Neural progenitor cell (in vitro differentiated cells): ENCODE measurements around the gene KLHL26.

ENCODE experiments used
- EZH2 ChIP-seq: fragments of 200-600 bp; sonication (generic); IDR thresholded peaks from 2 replicates; pipeline ENCODE4 v1.6.1; 2017; ENCODE audit warnings: antibody characterized with exemption, mild to moderate bottlenecking, moderate library complexity
- EZH2phosphoT487 ChIP-seq: fragments of 200-600 bp; sonication (generic); IDR thresholded peaks from 2 replicates; pipeline ENCODE4 v1.6.1; 2017; ENCODE audit warnings: antibody characterized with exemption
- TF ChIP-seq, protein P1 (sequence below): fragments of 200-600 bp; sonication (generic); IDR thresholded peaks from 2 replicates; pipeline ENCODE4 v1.5.1; 2017; ENCODE audit warnings: antibody characterized with exemption, mild to moderate bottlenecking

- no peak for TF ChIP-seq EZH2phosphoT487
- TF ChIP-seq, protein P1, sequence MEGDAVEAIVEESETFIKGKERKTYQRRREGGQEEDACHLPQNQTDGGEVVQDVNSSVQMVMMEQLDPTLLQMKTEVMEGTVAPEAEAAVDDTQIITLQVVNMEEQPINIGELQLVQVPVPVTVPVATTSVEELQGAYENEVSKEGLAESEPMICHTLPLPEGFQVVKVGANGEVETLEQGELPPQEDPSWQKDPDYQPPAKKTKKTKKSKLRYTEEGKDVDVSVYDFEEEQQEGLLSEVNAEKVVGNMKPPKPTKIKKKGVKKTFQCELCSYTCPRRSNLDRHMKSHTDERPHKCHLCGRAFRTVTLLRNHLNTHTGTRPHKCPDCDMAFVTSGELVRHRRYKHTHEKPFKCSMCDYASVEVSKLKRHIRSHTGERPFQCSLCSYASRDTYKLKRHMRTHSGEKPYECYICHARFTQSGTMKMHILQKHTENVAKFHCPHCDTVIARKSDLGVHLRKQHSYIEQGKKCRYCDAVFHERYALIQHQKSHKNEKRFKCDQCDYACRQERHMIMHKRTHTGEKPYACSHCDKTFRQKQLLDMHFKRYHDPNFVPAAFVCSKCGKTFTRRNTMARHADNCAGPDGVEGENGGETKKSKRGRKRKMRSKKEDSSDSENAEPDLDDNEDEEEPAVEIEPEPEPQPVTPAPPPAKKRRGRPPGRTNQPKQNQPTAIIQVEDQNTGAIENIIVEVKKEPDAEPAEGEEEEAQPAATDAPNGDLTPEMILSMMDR, result no peak
- TF ChIP-seq EZH2, result no peak
These were observed 38.8 kb upstream of the KLHL26 start for GRCh38 chr19:18597809-18598660.
